Measurements from ENCODE around the gene CLEC12A.
"Not testable (repeated sequence)": the region's sequence is repeated elsewhere in the genome, so short reads cannot be mapped to it uniquely, and the experiment has no call there.

Gene CLEC12A

DNA sequence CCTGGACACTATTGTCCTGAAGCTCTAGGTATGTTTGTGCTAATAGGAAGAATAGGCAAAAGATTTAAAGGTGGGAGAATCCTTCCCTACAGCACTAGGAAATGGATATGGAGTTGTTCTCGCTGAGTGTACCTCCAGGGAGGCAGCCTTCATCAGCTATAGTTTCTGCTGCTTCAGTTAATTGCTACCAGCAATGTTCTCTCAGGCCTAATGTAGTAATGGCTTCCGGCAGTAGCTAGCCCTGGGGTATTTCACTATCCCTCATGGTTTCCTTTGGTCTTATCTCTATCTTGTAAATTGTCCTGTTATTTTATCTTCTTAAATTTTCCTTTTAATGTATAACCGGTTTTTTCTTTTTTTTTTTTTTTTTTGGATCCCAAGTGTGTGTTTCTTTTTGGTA is 9.3 kb upstream of the CLEC12A start:
- DNase-seq (ENCODE audit: insufficient read length, low spot score) (no peak), FAIRE-seq (no peak)

DNA sequence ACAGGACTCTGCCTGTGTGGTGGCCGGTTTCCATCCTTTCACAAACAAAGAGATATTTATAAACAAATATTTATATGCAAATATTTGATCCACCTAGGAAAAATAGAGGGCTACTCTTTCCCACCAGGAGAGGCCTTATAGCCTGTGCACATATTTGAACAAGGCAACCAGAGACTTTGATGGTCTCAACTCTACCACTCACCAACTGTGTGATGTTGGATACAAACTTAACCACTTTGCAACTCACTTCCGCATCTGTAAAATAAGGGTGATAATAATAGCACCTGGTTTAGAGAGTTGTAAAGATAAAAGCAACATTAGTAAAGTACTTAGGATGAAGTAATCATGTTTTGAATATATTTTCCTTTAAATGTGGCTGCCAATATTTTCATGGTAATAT is 1.5 kb upstream of the CLEC12A start:
- DNase-seq (ENCODE audit: insufficient read length, low spot score) (no peak), FAIRE-seq (no peak)

GRCh38 chr12:9973949-9974348 is 2.7 kb downstream of the CLEC12A start:
- DNase-seq (ENCODE audit: insufficient read length, low spot score) (no peak), FAIRE-seq (no peak)

GRCh38 chr12:9974731-9975130 is 3.5 kb downstream of the CLEC12A start:
- not testable (repeated sequence) for FAIRE-seq; DNase-seq (ENCODE audit: insufficient read length, low spot score)

- no peak for FAIRE-seq
These were observed 4.4 kb downstream of the CLEC12A start for GRCh38 chr12:9975614-9976013.

GRCh38 chr12:9976626-9977025 is 5.4 kb downstream of the CLEC12A start:
- not testable (repeated sequence) for DNase-seq (ENCODE audit: insufficient read length, low spot score); FAIRE-seq

More at GRCh38 chr12:9975614-9976013, 4.4 kb downstream of the CLEC12A start:
- no peak for DNase-seq (ENCODE audit: insufficient read length, low spot score)

DNA sequence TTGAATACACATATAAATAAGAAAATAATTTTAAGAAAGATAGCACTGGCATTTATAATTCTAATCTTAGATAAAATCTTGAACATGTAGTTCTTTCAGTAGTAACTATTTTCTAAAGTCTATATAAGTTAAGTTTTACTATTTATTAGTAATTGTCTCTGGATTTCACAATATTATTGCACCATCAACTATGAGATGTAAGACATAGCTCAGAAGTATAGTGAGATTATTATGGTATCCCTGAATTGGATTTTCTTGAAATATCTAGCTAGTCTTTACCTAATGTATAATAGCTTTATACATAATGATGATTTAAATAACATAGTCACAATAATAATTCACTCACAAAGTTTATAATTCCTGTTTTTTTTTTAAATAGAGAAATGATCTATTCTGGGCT is 6.7 kb downstream of the CLEC12A start:
- DNase-seq (ENCODE audit: insufficient read length, low spot score) (no peak), FAIRE-seq (no peak)

DNA sequence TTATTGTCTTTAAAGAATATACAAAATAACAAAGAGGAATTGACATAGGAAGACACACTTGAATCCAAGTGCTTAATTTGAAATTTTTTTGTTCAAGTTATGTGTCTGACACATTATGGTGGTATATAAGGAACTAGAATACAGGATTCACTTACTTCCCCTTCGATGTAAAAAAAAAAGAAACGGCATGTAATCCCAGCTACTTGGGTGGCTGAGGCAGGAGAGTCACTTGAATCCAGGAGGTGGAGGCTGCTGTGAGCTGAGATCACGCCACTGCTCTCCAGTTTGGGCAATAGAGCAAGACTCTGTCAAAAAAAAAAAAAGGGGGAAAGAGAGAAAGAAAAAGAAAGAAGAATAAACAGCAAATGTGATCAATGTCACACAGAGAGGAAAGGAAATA is 8.9 kb downstream of the CLEC12A start:
- FAIRE-seq, result no peak
- no peak for DNase-seq (ENCODE audit: insufficient read length, low spot score)

DNA sequence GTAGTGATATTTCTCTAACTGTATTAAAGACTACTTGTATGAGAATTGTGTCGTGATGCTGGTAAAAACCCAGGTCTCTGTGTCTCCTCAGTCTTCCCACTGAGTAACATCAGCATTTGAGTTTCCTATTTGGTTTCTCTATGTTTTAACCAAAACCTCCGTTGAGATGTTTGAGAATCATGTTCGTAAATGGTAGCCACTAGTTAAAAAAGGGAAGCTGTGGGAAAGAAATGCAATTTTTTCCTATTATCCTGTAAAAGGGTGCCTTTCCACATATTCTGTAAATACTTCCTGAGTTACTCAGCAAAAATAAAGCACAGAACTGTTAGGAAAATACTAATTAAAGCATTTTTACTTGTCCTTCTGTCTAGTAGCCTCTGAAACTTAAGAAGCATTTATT is 20.7 kb downstream of the CLEC12A start:
- FAIRE-seq (no peak), DNase-seq (ENCODE audit: insufficient read length, low spot score) (no peak)

DNA sequence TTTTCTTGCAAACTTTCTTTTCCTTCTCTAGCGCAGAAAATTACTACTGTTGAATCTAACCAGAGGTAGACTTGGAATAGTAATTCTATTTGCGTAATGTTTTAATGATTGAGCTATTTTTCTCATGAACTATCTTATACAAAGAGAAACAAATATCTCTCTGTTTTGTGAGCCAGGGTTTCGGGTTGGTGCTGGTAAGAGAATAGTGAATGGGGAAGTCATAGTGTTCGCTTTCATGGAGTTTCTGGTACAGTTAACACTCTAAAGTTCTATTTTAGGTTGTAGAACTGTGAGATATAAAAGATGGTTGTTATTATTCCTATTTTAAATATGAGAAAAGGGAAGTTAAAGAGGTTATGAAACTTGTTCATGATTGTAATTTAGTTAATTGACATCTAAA is 21.1 kb downstream of the CLEC12A start:
- FAIRE-seq (no peak), DNase-seq (ENCODE audit: insufficient read length, low spot score) (no peak)

GRCh38 chr12:9999016-9999415 is 27.8 kb downstream of the CLEC12A start, which contains the start of gene CLEC1B:
CLEC1B (minus strand) TSS chr12:9999121; CDS start chr12:9999100, 21 bp downstream.
- FAIRE-seq (no peak), DNase-seq (ENCODE audit: insufficient read length, low spot score) (no peak)

- DNase-seq (ENCODE audit: insufficient read length, low spot score) (no peak), FAIRE-seq (no peak)
These were observed 30.1 kb downstream of the CLEC12A start for GRCh38 chr12:10001171-10001776.

GRCh38 chr12:10012630-10013330 is 41.6 kb downstream of the CLEC12A start:
- FAIRE-seq, result no peak
- no peak for DNase-seq (ENCODE audit: insufficient read length, low spot score)

GRCh38 chr12:10015450-10015849 is 44.2 kb downstream of the CLEC12A start:
- FAIRE-seq, result no peak
- no peak for DNase-seq (ENCODE audit: insufficient read length, low spot score)

DNA sequence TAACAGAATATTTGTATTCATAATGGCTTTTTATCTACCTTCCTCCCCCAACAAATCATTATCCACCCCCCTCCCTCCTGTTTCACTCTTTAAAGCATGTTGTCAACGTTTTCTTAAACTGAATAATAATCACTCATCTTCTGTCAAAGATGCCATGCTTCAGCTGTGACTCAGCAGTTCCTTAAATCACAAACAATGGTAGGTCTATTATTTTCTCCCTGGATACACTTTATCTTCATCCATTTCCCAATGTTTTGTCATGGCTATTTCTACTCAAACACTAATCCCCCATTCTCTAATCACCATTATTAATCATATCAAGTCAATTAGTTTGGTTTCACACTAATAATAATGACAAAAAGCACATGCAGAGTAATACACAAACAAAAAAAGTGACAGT is 45.7 kb downstream of the CLEC12A start:
- FAIRE-seq, result no peak
- no peak for DNase-seq (ENCODE audit: insufficient read length, low spot score)

DNA sequence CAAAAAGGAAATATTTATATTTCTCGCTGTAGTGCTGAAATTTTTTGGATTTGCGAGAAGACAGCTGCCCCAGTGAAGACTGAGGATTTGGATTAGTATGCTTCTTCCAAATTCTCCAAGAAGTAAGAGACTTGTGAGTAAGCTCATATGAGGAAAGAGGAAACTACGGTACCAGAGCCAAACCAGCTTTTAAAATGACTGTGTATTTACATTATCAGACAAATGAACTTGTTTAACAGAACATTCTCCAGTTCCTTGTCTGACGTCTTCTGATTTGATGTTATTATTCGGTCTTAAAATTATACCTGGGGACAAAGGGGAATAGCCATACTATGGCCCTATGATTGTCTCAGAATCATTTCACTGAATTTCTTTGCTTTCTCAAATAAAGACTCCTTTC is 47.2 kb downstream of the CLEC12A start:
- FAIRE-seq, result no peak

GRCh38 chr12:10021342-10021741 is 50.1 kb downstream of the CLEC12A start:
- DNase-seq (ENCODE audit: insufficient read length, low spot score) (no peak), FAIRE-seq (no peak)

More for the DNA sequence above, 47.2 kb downstream of the CLEC12A start:
- no peak for DNase-seq (ENCODE audit: insufficient read length, low spot score)

- DNase-seq (ENCODE audit: insufficient read length, low spot score) (no peak), FAIRE-seq (peak; percentile 23)
These were observed 54.0 kb downstream of the CLEC12A start for GRCh38 chr12:10025236-10025635.

DNA sequence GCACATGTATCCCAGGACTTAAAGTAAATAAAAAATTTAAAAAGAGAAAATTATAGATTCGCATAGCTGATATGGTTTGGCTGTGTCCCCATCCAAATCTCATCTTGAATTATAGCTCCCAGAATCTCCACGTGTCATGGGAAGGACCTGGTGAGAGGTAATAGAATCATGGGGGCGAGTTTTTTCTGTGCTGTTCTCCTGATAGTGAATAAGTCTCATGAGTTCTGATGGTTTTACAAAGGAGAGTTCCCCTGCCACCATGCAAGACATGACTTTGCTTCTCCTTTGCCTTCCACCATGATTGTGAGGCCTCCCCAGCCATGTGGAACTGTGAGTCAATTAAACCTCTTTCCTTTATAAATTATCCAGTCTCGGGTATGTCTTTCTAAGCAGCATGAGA is 55.5 kb downstream of the CLEC12A start:
- not testable (repeated sequence) for DNase-seq (ENCODE audit: insufficient read length, low spot score); FAIRE-seq

GRCh38 chr12:10027311-10027710 is 56.1 kb downstream of the CLEC12A start:
- no peak for DNase-seq (ENCODE audit: insufficient read length, low spot score)
- FAIRE-seq, result no peak

GRCh38 chr12:10027721-10028120 is 56.5 kb downstream of the CLEC12A start:
- FAIRE-seq (no peak), DNase-seq (ENCODE audit: insufficient read length, low spot score) (no peak)

DNA sequence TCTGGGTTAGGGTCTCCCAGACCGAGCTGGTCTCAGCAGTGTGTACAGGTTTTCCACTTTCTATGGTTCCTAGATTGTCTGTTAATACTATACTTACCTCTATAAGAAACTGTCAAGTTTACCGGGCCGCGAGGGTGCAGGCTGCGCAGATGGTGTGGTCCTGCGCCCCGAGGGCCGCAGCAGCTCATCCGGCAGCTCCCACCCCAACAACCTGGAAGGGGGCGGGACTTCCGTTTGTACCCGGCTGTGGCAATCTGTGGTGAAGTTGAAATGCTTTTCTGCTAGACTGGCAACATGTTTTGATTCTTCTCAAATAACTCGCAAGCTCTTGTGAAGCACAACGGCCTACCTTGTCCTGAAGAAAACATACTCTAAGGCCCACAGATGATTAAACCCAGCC is 59.2 kb downstream of the CLEC12A start, which contains the start of gene CLEC9A:
TSS of gene CLEC9A (plus strand) at position 237 of the 400 bp plus-strand sequence. CDS start 22,006 bp downstream, outside the sequence.
- DNase-seq (ENCODE audit: insufficient read length, low spot score), result no peak
- FAIRE-seq, result no peak
